GM18870 (cell line): Measurements from ENCODE around the gene SETBP1.
A peak's percentile ranks its signal among the peaks of the same experiment; 100 is the strongest.
"Not testable (repeated sequence)": the region's sequence is repeated elsewhere in the genome, so short reads cannot be mapped to it uniquely, and the experiment has no call there.

Experiments
- ATAC-seq: cut with Tn5 transposase; IDR thresholded peaks from one replicate; pipeline ENCODE4 v1.9.1; 2021; ENCODE audit warnings: moderate library complexity; ENCODE audit not compliant: unreplicated experiment

Gene SETBP1

DNA sequence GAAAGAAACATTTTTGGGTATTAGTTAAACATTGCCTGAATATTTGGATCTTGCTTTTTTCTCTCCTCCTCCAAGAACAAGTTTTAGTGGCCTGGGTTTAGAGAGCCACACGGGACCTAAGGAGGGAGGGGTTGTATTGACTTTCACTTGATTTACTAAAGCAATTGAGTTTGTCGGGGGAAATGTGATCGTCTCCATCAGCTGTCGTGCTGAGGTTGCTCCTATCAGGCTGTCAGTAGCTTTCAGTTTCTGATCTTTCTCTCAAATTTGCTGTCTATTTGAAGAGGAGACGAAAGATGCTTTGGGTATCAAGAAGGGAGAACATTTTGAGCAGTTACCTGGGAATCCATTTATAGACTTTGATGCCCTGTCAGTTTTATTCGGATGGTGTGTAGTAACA is 106.0 kb downstream of the SETBP1 start:
- peak; percentile 76 for ATAC-seq

DNA sequence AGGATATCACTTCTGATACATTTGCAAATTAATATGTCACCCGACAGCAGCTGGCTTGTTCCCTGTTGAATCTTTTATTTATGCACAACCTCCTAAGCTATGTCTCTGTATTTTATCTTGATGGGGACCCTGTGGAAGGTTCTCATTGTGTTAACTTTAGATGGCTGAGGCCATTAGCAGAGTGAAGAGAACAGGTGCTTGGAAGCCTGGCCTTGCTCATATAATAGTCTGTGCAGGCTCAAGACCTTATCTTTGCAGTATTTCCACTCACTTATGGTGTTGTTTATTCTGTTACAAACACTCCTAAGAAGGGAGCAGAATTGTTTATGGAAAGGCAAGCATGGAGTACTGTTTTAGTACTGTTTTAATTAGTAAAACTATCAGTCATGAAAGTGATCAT is 107.6 kb downstream of the SETBP1 start:
- no peak for ATAC-seq

- ATAC-seq: no peak
Measured at GRCh38 chr18:44789710-44790109, 109.0 kb downstream of the SETBP1 start.

GRCh38 chr18:44790860-44791259 is 110.2 kb downstream of the SETBP1 start:
- ATAC-seq: no peak

DNA sequence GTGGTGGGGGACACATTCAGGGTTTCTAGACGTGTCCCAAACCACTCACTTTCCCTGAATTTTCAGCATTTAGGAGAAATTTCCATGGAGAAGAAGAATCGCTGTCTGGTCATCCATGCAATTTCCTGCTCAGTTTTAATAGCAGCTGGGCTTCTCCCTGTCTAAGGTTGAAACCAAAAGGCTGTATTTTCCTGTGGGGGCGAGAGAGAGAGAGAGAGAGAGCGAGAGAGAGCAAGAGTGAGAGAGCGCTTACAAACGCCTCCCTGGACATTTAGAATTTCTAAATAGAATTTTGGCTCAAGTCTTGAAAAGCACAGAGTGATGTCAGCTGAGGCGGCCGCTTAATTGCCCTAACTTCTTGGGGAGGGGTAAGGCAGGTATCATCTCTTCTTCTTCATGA is 110.8 kb downstream of the SETBP1 start:
- ATAC-seq: no peak

GRCh38 chr18:44792456-44793061 is 111.9 kb downstream of the SETBP1 start:
- no peak for ATAC-seq

GRCh38 chr18:44793194-44793593 is 112.5 kb downstream of the SETBP1 start:
- ATAC-seq: no peak

- ATAC-seq: no peak
Measured at GRCh38 chr18:44793685-44794084, 113.0 kb downstream of the SETBP1 start.

DNA sequence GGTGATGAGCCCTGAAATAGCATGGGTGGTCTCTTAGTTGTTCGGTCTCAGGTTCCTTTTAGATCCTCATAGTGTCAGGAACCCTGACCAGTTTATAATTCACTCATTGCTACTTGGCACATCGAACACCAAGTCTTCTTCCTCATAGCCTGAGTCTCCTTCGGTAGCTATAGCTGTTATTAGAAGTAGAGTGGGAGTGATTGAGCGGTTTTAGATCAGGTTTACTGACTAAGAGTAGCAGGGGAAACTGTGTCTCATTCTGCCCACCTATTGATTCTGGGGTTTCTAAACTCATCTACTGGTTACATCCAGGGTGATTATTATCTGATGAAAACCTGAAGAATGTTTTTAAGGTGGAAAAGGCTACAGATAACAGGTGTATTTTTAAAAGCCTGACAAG is 114.6 kb downstream of the SETBP1 start:
- no peak for ATAC-seq

GRCh38 chr18:44796429-44797428 is 116.0 kb downstream of the SETBP1 start:
- no peak for ATAC-seq

DNA sequence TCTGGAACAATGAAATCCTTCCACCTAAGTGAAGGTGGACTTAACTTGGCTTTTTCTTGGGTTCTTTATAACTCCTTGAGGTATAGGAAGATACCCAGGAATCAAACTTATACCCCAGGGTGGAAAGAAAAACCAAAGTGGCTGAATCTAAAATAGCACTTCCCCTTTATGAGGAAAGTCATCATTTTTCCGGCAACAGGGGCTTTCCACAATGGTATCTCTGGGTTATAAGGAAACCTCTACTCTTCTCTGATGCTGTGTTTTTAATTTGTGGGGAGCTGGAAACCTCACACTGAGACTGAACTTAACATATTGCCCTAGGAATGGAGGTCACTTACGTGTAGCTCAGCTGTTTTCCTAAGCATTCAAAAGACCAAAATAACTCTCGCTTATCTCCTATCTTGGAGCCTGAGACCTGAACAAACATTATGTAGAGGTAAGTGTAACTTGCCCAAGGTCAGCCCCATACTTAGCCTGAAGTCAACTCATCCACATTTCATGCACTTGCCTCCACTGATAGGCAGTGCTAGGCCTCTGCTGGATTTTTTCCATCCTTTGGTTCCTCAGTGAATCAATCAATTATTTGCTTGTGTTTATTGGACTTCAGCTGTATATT is 117.9 kb downstream of the SETBP1 start:
- ATAC-seq: no peak

GRCh38 chr18:44799382-44799906 is 118.8 kb downstream of the SETBP1 start:
- ATAC-seq: peak; percentile 48

- peak; percentile 77 for ATAC-seq
Measured at GRCh38 chr18:44799907-44800421, 119.3 kb downstream of the SETBP1 start.

- not testable (repeated sequence) for ATAC-seq
Measured at GRCh38 chr18:44800766-44801165, 120.1 kb downstream of the SETBP1 start.

DNA sequence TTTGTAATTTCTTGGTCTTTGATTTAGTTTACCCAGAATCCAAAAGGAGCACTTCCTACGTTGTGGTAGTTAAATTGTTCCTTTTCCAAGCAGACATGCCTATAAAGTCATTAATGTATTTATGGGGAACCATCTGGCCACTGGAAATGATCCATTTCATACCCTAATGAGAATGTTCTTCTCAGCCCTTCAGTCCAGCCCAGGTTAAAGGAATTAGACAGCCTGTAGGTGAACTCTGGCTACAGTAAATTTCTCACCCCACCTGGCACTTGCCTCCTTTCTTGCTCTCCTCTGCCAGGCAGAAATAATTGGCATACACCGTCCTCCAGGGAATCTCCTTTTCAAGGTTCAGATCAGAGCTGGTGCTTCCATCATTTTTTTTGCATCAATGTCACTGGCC is 121.1 kb downstream of the SETBP1 start:
- no peak for ATAC-seq

GRCh38 chr18:44802508-44802907 is 121.8 kb downstream of the SETBP1 start:
- ATAC-seq: no peak

- no peak for ATAC-seq
Measured at GRCh38 chr18:44803019-44803650, 122.4 kb downstream of the SETBP1 start.

GRCh38 chr18:44804033-44804432 is 123.3 kb downstream of the SETBP1 start:
- no peak for ATAC-seq

GRCh38 chr18:44805176-44805575 is 124.5 kb downstream of the SETBP1 start:
- no peak for ATAC-seq

DNA sequence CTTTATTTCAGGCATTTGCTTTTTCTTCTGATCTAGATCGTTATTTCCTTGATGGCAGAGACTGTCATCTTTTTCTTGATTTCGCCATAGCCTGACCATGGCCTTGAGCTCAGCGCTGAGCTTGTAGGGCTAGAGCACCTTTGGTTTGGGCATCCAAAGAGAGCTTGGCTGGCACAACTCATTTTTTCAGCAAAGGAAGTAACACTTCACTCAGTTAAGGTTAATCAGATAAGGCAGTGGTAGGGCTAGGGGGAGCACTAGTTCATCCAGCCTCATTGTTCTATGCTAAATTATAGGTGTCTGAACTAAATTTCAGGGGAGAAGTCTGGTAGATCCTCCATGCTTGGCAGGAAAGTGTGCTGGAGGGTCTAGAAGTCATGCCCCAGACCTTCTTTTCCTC is 125.0 kb downstream of the SETBP1 start:
- no peak for ATAC-seq

GRCh38 chr18:44807766-44808165 is 127.1 kb downstream of the SETBP1 start:
- no peak for ATAC-seq
